ENCODE data around the gene IDUA. TPM values are rescaled to one million over a fixed set of nuclear protein-coding genes. Genes with fewer than 3 reads are reported as not detected.
"Not testable (repeated sequence)": the region's sequence is repeated elsewhere in the genome, so short reads cannot be mapped to it uniquely, and the experiment has no call there.

Gene IDUA
- total RNA-seq, 3 donors from 2014 or later (not counting 1 experiment from before 2014, with no cell fraction given), result 38.7 to 43.6 (median 43.0) TPM

DNA sequence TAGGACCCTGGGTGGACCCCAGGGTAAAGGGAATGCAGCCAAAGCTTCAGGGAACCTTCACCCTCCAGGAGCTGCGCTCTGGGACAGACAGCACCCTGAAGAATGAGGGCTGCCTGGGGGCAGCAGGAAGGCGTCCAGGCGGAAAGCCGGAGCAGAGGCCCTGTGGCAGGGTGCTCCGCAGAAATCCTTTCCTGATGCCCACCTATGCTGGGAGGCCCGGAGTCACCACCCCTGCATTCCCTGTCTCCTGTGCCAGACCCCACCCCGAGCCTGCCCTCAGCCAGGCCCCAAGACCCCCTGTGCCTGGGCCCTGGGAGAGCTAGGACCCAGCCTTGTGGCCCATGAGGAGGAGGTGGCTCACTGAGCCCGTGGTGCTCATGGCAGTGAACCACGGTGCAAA, 12.2 kb upstream of the IDUA start:
- no peak overlapping the region for H3K4me3 ChIP-seq (ENCODE audit: low read length)
- H3K9me3 ChIP-seq (ENCODE audit: control insufficient read depth, insufficient read depth, low read length), result no peaks in the 10 kb centered on the region
- no peaks in the 10 kb centered on the region for H3K36me3 ChIP-seq (ENCODE audit: control insufficient read depth, insufficient read depth, low read length)
- 94% methylated on average over 9 of the region's 9 CpGs for WGBS (ENCODE audit: insufficient coverage)
- ATAC-seq, result no peak
- H3K4me1 ChIP-seq (ENCODE audit: control insufficient read depth, insufficient read depth, low read length), result peaks cover 42% of the 10 kb centered on the region
- no peak for DNase-seq
- intact Hi-C loops (cut with micrococcal nuclease), result loop anchor here (5.0 kb wide), 1 partner anchor 38 kb away; the partner anchor contains the start of gene FGFRL1
- TF ChIP-seq, protein P1, sequence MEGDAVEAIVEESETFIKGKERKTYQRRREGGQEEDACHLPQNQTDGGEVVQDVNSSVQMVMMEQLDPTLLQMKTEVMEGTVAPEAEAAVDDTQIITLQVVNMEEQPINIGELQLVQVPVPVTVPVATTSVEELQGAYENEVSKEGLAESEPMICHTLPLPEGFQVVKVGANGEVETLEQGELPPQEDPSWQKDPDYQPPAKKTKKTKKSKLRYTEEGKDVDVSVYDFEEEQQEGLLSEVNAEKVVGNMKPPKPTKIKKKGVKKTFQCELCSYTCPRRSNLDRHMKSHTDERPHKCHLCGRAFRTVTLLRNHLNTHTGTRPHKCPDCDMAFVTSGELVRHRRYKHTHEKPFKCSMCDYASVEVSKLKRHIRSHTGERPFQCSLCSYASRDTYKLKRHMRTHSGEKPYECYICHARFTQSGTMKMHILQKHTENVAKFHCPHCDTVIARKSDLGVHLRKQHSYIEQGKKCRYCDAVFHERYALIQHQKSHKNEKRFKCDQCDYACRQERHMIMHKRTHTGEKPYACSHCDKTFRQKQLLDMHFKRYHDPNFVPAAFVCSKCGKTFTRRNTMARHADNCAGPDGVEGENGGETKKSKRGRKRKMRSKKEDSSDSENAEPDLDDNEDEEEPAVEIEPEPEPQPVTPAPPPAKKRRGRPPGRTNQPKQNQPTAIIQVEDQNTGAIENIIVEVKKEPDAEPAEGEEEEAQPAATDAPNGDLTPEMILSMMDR (IDR thresholded peaks at IDR 0.05), result no peak
- Mint-ChIP-seq H3K36me3 (no peaks in the 10 kb centered on the region), H3K27ac (no peak overlapping the region), H3K4me3 (no peak overlapping the region), H3K4me1 (peaks cover 19 to 20% of the 10 kb centered on the region in 2 donors), H3K9me3 (no peaks in the 10 kb centered on the region), H3K27me3 (ENCODE audit: low read depth in 2 of 2) (no peaks in the 10 kb centered on the region)
- no peaks in the 10 kb centered on the region for H3K27me3 ChIP-seq (ENCODE audit: control insufficient read depth, insufficient read depth, low read length)
- H3K27ac ChIP-seq (ENCODE audit: low read length), result no peak overlapping the region

GRCh38 chr4:976016-976415, 10.8 kb upstream of the IDUA start:
- H3K27ac Mint-ChIP-seq; DNase-seq; H3K27me3 ChIP-seq (ENCODE audit: control insufficient read depth, insufficient read depth, low read length); ATAC-seq; H3K36me3 ChIP-seq (ENCODE audit: control insufficient read depth, insufficient read depth, low read length); H3K4me3 ChIP-seq (ENCODE audit: low read length); H3K9me3 ChIP-seq (ENCODE audit: control insufficient read depth, insufficient read depth, low read length); H3K36me3 Mint-ChIP-seq; H3K27ac ChIP-seq (ENCODE audit: low read length); H3K9me3 Mint-ChIP-seq; H3K27me3 Mint-ChIP-seq (ENCODE audit: low read depth in 2 of 2); intact Hi-C loops (cut with micrococcal nuclease); H3K4me3 Mint-ChIP-seq: not testable (repeated sequence)
- peaks cover 31% of the 10 kb centered on the region for H3K4me1 ChIP-seq (ENCODE audit: control insufficient read depth, insufficient read depth, low read length)
- 96% methylated on average over 14 of the region's 25 CpGs for WGBS (ENCODE audit: insufficient coverage)
- peaks cover 6 to 10% of the 10 kb centered on the region in 2 donors for H3K4me1 Mint-ChIP-seq

DNA sequence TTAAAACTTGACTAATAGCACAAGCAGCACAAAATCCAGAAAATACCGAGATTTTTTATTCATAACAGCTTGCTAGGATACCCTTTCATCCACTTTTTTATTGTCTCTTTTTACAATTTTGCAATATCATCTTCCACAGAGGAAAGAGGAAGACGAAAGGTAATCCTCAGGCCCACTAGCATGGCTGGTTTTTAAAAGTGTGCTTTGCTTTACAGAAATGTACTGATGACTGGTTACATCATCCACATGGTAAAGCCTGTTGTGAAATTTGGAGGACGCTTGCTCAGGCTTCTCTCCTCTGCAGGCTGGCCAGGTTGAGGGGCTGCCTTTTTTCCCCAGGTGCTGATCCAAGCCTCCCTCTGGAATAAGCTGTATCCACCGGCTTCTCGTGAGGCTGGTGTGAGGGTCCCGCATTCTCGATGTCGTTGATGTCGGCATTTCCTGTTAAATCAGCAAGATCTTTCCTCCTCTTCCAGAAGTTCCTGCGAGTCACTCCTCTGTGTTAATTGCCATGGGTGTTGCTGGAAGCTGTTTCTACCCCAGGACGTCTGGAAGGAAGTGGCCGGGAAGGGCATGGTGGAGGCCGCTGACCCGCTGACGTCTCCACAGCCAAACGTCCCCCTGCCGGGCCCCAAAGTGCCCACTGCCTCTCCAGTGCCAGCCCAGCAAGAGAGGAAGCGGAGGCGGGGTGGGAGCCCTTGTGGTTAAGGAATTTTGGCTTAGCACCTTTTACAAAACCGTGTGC, 7.7 kb upstream of the IDUA start:
- ATAC-seq (peak in 1 of 3 donors; percentile 51), DNase-seq (no peak)
- Histone ChIP-seq H3K9me3 (ENCODE audit: control insufficient read depth, insufficient read depth, low read length) (no peaks in the 10 kb centered on the region), H3K4me3 (ENCODE audit: low read length) (no peak overlapping the region), H3K4me1 (ENCODE audit: control insufficient read depth, insufficient read depth, low read length) (peaks cover 11% of the 10 kb centered on the region), H3K36me3 (ENCODE audit: control insufficient read depth, insufficient read depth, low read length) (no peaks in the 10 kb centered on the region), H3K27ac (ENCODE audit: low read length) (no peak overlapping the region), H3K27me3 (ENCODE audit: control insufficient read depth, insufficient read depth, low read length) (no peaks in the 10 kb centered on the region)
- Mint-ChIP-seq H3K27ac (no peak overlapping the region), H3K4me1 (peaks cover 7 to 12% of the 10 kb centered on the region in 2 donors), H3K4me3 (no peak overlapping the region), H3K36me3 (no peaks in the 10 kb centered on the region), H3K27me3 (ENCODE audit: low read depth in 2 of 2) (no peaks in the 10 kb centered on the region), H3K9me3 (no peaks in the 10 kb centered on the region)
- TF ChIP-seq, protein P1 (IDR thresholded peaks at IDR 0.05), result no peak
- WGBS (ENCODE audit: insufficient coverage), result 71% methylated on average over 20 of the region's 20 CpGs
- intact Hi-C loops (cut with micrococcal nuclease), result no loop called here

GRCh38 chr4:982291-982690, 4.6 kb upstream of the IDUA start:
- TF ChIP-seq, protein P1 (IDR thresholded peaks at IDR 0.05), result no peak
- DNase-seq, result no peak
- H3K4me3 Mint-ChIP-seq, result no peak overlapping the region
- Histone ChIP-seq H3K36me3 (ENCODE audit: control insufficient read depth, insufficient read depth, low read length) (no peaks in the 10 kb centered on the region), H3K27me3 (ENCODE audit: control insufficient read depth, insufficient read depth, low read length) (no peaks in the 10 kb centered on the region), H3K4me1 (ENCODE audit: control insufficient read depth, insufficient read depth, low read length) (peaks cover 31% of the 10 kb centered on the region), H3K4me3 (ENCODE audit: low read length) (no peak overlapping the region), H3K9me3 (ENCODE audit: control insufficient read depth, insufficient read depth, low read length) (no peaks in the 10 kb centered on the region), H3K27ac (ENCODE audit: low read length) (no peak overlapping the region)
- peaks cover 23 to 25% of the 10 kb centered on the region in 2 donors for H3K4me1 Mint-ChIP-seq
- H3K9me3 Mint-ChIP-seq, result no peaks in the 10 kb centered on the region
- no peaks in the 10 kb centered on the region for H3K36me3 Mint-ChIP-seq
- H3K27me3 Mint-ChIP-seq (ENCODE audit: low read depth in 2 of 2), result no peaks in the 10 kb centered on the region
- ATAC-seq, result no peak
- 94% methylated on average over 17 of the region's 17 CpGs for WGBS (ENCODE audit: insufficient coverage)
- intact Hi-C loops (cut with micrococcal nuclease), result no loop called here
- no peak overlapping the region for H3K27ac Mint-ChIP-seq
